OCI-M2 (cell line): ENCODE measurements around the gene S100A3.
"Not testable (repeated sequence)": the region's sequence is repeated elsewhere in the genome, so short reads cannot be mapped to it uniquely, and the experiment has no call there.

Experiments used
- DNase-seq: peaks from one replicate; lab custom pipeline; 2025; ENCODE audit not compliant: unreplicated experiment; lab: John Stamatoyannopoulos, UW

S100A3 gene, protein sequence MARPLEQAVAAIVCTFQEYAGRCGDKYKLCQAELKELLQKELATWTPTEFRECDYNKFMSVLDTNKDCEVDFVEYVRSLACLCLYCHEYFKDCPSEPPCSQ

DNA sequence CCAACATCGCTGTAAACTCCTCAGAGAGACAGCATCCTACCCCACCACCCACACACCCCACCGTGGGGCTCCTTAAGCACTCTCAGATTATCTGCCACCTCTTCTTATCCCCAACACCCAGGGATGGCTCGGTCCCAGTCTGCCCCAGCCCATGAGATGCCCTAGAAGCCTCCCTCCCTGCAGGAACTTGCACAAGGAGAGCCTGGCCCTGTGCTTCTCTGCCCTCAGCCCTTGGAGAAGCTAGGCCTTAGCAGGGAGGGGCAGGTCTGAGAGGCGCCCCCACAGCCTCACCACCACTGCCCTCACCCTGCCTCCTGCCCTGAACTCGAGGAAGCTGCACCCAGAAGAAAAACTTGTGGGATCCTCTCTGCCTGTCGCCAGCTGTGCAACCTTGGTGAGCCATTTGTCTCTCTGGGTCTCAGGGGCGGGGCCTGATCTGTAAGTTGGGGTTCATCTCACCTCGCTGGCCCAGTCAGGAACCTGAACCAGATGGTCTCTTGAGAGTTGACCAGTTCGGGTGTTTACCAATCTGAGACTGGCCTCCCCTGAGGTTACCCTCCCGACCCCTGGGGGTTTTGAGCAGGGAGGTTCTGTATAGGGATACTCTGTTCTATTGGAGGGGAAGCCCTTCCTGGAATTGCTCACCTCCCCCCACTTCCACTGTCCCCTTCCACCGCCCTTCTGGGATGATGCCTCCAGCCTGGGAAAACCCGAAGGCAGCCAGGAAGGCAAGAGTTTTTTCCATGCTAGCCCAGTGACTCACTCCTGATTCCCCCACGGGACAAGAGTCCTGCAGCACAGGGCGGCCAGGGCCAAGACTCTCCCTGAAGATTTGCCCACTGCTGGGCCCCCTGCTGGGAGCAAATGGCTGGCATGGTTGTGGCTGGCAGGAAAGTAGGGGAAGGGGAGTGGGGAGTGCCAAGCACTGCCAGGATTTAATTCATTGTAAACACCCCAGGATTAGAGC, at the start of gene S100A3:
Gene S100A3, minus strand, starts transcription at position 537 of the 967 bp plus-strand sequence. CDS start 773 bp downstream, outside the sequence.
- no peak for DNase-seq

DNA sequence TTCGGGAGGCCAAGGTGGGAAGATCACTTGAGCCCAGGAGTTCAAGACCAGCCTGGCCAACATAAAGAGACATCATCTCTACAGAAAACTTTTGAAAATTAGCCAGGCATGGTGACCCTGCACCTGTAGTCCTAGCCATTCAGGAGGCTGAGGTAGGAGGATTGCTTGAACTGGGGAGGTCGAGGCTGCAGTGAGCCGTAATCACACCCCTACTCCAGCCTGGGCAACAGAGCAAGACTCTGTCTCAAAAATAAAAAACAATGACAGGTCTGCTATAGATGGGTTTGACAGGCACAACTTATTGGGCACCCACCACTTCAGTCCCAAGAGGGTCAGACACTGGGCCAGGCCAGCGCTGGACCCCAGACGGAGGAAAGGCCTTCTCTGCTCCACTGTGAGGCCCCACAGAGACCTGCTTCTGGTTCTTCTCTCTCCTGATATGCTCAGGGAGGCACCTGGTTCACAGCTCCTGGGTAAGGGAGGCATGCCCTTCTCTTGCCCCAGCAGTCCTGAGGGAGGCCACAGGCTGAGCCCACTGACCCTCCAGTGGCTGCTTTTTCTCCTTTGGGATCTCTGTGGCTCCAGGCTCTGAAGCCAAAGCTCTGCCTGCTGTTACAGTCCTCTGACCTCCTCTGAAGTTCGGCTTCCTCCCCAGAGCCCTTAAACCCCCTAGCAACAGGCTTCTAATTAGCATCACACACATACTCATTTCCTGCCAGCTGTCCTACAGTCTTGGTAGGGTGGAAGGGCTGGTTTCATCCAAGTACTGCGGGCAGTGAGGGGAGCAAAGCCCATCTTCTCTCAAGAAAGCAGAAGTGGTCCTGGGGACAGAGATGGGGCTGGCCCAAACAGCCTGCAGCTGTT, 49.5 kb upstream of the S100A3 start:
- DNase-seq, result no peak

DNA sequence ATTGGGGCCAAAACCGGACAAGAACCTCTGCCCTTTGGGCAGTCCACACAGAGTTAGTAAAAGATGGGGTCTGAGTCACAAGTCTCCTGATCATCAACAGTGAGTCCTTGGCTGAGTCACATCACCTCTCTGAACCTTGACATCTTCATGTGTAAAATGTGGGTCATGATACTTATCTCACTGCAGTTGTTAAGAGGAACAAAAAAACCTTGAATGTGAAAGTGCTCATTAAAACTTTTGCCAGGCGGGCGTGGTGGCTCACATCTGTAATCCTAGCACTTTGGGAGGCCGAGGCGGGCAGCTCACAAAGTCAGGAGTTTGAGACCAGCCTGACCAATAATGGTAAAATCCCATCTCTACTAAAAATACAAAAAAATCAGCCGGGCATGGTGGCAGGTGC, 48.1 kb upstream of the S100A3 start:
- no peak for DNase-seq

DNA sequence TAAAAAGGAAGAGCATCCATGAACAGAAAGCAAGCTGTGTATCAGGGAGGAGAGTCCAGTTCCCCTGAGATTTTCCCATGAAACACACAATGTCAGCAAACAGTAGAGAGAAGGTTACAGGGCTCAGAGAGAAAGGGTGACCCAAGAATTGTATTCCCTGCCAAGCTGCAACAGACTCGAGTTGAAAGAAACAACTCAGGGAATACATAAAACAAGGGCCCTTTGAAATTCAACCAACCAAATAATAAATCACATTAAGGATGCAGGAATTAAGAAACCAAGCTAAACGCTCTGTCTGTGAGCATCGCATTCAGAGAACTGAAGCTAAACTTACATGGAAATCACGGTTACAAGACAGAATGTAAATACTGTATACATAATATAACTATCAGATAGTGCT, 43.7 kb upstream of the S100A3 start:
- DNase-seq, result no peak

DNA sequence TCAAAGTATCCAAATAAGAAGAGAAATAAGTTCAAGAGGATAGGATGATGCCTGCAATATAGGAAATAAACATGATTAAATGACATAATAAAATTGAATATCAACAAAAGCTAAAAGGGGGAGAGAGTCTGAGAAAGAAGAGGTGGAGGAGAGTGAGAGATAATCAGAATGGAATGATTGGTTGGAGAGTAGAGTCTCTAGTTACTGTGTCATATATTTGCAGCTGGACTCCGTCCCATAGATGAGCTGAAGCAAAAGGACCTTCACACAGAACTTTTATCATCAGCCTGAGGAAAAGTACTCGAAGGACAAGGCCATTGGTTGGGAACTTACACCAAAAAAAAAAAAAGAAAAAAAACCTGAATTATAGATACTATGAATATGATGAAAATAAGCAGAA, 39.4 kb upstream of the S100A3 start:
- no peak for DNase-seq

DNA sequence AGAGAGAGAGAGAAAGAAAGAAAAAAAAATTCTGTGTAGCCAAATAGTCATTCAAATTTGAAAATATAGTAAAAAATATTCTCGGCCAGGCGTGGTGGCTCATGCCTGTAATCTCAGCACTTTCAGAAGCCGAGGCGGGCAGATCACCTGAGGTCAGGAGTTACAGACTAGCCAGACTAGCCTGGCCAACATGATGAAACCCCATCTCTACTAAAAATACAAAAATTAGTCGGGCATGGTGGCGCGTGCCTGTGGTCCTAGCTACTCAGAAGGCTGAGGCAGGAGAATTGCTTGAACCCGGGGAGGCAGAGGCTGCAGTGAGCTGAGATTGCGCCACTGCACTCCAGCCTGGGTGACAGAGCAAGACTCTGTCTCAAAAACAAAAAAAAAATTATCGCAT, 39.0 kb upstream of the S100A3 start:
- not testable (repeated sequence) for DNase-seq

DNA sequence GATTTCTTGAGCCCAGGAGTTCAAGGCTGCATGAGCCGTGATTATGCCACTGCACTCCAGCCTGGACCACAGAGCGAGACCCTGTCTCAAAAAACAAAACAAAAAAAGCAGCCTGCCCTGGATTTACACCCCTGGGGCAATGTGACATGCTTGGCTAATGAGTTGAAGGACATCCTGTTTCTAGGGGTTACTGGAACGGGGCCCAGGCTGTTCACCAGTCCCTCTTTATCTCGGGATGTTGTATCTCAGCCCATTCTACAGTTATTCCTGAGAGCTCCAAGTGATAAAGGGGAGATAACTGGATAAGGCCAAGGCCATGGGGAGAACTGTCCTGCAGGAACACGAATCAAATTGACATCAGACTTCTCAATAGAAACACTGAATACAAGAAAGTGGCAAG, 38.3 kb upstream of the S100A3 start:
- DNase-seq, result no peak

DNA sequence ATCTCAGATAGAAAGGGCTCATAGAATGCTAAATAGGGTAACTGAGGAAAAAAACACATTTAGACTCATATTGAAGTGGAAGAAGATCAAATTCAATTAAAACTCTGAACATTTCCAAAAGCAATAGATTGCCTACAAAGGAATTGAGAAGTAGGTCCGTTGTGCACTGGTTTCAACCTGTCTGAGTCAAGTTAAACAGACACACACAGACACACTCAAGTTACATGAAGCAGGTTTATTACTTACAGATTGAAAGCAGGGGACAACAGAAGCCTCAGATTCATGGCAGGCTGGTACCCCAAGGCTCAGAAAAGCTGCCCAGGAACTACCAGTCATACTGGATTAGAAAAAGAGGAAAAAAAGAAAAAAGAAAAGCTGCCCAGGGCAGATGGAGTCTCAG, 37.3 kb upstream of the S100A3 start:
- DNase-seq, result no peak

DNA sequence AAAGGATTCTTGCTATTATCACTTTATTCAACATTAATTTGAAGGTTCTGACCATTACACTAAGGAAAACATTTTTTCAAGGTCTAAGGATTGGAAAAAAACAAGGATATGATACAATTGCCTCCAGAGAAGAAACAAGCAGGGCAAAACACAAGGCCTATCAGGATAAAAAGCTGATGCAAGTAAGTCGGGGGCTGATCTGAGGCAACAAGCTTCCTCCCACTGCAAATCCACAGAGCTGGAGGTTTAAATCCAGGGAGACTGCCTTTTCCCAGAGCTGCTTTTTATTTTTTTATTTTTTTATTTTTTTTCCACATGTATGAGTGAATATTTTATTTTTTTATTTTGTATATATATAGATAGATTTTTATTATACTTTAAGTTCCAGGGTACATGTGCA, 35.9 kb upstream of the S100A3 start:
- DNase-seq, result no peak

DNA sequence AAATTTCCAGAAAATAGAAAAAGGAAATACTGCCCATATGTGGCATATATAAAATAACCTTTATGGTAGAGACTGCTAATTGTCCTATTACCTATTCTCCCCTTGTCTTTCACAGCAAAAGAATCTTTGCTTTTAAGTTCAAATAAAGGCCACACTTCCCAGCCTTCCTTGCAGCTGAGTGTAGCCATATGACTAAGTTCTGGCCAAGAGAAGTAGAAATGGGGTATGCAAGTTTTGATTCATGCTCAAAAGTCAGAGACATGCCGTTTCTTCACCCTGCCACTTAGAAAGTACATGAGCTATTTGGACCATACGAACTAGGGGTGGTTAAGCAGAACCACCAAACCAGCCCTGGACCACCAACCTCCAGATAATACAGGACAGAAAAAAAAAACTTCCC, 34.9 kb upstream of the S100A3 start:
- DNase-seq, result no peak

DNA sequence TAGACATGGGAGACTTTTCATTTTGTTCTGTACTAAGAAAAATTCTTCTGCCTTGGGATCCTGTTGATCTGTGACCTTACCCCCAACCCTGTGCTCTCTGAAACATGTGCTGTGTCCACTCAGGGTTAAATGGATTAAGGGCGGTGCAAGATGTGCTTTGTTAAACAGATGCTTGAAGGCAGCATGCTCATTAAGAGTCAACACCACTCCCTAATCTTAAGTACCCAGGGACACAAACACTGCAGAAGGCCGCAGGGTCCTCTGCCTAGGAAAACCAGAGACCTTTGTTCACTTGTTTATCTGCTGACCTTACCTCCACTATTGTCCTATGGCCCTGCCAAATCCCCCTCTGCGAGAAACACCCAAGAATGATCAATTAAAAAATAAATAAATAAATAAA, 34.5 kb upstream of the S100A3 start:
- not testable (repeated sequence) for DNase-seq

DNA sequence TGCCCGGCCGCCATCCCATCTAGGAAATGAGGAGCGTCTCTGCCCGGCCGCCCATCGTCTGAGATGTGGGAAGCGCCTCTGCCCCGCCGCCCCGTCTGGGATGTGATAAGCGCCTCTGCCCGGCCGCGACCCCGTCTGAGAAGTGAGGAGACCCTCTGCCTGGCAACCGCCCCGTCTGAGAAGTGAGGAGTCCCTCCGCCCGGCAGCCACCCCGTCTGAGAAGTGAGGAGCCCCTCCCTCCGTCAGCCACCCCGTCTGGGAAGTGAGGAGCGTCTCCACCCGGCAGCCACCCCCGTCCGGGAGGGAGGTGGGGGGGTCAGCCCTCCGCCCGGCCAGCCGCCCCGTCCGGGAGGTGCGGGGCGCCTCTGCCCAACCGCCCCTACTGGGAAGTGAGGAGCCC, 33.8 kb upstream of the S100A3 start:
- DNase-seq, result not testable (repeated sequence)

DNA sequence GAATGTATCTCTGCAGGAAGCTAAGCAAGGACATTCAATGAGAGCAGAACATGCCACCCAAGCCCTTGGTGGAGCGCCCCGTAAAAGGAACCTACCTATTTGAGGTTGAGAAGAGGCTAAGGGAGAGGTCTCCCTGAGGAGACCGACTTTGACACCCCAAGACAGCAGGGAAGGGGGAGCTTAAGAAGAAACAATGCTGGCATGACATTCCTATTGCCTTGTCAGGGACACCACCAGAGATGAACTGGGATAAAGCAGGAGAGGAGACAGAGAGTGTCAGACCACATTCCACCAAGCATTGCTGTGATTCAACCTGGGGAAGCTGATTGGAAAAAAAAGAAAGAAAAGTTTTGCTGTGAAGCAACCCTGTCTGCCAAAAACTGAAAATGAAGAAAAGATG, 29.9 kb upstream of the S100A3 start:
- no peak for DNase-seq

DNA sequence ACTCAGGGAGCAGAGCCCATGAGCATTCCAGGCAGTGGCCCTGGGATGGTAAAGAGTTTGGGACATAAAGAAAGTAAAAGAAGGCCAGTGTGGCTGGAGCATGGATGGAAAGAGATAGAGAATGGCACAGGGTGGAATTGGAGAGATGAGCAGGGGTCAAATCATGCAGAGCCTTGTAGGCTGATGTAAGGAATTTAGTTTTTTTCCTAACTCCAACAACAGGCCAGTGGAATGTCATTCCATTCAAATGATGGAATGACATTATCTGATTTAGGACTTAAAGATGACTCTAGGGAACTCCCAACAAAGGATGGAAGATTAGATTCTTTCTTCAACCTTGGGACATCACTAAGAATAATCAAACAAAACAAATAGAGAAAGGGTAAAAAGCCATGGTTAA, 29.4 kb upstream of the S100A3 start:
- DNase-seq, result no peak

DNA sequence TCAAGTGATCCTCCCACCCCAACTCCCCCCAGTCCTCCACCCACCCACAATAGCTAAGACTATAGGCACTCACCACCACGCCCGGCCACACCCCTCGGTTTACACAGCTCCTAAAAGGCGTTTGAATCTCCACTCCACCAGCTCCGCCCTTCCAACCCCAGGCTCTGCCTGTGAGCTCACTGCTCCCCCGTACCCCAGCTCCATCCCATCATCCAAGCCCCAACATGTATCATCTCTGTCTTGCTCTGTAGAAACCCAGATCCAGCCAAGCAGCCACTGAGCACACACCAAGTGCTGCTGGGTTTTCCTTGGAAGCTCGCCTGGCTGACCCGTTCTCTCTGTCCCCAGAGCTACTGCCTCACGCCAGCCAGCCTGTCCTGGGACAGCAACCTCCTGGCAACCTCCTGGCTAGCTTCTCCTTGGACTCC, 28.6 kb upstream of the S100A3 start:
- DNase-seq, result no peak

DNA sequence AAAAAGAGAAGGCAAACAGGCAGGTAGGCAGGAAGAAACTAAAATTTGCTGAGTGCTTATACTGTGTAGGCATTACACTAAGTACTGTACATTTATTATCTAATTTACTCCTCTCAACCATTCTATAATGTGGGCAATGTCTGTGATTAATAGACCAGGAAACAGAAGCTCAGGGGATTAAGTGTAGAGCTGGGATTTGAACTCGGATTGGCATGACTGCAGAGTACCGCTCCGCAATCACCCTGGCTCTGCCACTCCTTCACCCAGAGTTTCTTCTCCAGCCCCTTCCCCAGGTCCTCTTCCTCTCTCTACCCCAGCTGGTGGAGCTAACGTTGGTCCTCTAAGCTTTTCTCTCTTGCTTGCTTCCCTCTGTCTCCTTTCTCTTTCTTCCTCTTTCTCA, 28.1 kb upstream of the S100A3 start:
- DNase-seq, result no peak

DNA sequence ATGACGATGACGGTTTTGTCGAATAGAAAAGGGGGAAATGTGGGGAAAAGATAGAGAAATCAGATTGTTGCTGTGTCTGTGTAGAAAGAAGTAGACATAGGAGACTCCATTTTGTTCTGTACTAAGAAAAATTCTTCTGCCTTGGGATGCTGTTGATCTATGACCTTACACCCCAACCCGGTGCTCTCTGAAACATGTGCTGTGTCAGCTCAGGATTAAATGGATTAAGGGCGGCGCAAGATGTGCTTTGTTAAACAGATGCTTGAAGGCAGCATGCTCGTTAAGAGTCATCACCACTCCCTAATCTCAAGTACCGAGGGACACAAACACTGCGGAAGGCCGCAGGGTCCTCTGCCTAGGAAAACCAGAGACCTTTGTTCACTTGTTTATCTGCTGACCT, 26.4 kb upstream of the S100A3 start:
- DNase-seq, result not testable (repeated sequence)

DNA sequence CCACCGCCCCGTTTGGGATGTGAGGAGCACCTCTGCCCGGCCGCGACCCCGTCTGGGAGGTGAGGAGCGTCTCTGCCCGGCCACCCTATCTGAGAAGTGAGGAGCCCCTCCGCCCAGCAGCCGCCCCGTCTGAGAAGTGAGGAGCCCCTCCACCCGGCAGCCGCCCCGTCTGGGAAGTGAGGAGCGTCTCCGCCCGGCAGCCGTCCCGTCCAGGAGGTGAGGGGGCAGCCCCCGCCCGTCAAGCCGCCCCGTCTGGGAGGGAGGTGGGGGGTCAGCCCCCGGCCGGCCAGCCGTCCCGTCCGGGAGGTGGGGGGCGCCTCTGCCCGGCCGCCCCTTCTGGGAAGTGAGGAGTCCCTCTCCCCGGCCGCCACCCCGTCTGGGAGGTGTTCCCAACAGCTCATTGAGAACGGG, 26.0 kb upstream of the S100A3 start:
- not testable (repeated sequence) for DNase-seq

DNA sequence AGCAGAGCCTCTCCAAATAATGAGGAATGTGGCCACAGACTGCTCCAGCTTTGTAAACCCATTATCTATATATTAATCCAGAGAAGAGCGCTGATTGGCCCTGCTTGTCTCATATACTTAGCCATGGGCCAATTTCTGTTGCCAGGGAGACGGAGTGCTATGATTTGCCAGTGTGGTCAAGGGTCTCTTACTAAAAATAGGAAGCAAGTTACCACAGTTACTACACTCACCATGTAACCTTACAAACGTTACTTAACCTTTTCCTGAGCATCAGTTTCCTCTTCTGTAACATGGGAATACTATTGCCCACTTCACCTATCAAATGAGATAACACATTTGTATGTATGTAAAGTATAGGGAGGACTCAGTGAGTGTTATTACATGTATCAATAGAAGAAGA, 24.3 kb upstream of the S100A3 start:
- no peak for DNase-seq

DNA sequence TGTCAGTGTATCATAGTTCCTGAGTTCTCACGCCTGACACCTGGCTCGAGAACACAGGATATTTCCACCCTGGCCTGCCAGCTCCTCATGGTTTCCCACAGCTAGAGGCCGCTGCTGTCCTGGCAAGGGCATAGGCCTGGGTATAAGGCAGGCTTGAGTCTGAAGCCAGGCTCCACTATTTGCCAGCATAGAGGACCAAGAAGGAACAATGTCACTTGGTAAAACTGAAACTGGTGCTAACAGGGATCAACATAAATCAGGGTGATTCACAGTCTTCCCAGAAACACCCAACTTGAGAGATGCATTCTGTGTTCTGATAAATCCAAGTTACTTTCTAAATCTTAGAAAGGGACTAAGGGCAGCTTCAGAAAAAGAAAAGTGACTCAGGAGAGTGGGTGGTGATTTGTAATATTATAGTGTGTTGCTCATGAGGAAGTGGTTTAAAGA, 23.5 kb upstream of the S100A3 start:
- DNase-seq, result no peak

DNA sequence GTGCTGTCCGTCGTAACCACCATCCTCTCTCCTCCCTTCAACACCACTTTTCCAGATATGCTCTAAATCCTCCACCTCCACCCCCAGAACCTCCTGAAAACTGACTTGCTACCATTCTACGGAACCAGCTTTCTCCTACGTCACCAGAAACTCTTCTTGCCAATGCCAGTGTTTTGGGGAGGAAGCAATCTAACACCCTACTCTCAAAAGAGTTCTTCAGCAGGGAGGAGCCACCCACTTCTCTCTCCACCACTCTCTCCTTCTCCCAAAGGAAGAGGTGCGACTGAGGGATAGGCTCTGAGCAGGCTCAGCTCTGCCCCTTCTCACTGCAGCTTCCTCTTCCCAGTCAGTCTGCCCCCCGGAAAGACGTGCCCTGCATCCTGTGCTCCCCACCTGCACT, 22.6 kb upstream of the S100A3 start:
- DNase-seq, result no peak

DNA sequence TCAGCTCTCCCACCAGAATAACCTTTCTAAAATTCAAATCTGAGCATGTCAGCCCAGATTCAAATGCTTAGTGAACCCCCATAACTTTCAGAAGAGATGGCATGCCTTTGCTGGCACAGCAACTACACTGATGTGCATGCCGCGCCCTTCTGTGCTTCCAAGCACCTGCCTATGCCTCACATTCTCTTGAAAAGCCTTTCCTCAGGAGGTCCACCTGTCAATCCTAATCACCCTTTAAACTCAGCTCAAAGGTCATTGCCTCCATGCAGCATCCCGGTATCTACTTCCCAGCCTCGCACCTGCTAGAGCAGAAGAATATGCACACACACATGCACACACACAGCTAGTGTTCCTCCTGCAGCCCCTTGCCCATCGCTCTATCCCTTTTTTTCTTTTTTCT, 21.8 kb upstream of the S100A3 start:
- DNase-seq, result no peak
